Left kidney (tissue), 2 donors: ENCODE results near the gene RPL10A. TPM values are rescaled to one million over a fixed set of nuclear protein-coding genes. Genes with fewer than 3 reads are reported as not detected.

Source experiments
- DNase-seq: peaks from one replicate; pipeline ENCODE4 v3.0.0-alpha.2; 2013
- polyA plus RNA-seq: library from polyadenylated mRNA; unstranded; fragments of 120-200 nt; gene quantifications from one replicate; pipeline ENCODE4 v1.2.1, GENCODE V29; 2013; ENCODE audit not compliant: insufficient read length

Gene RPL10A
- polyA plus RNA-seq, 1 donor = 1,859 TPM

- DNase-seq = no peak
Observed at GRCh38 chr6:35441642-35442041, 26.6 kb upstream of the RPL10A start.

- DNase-seq = no peak
Observed at GRCh38 chr6:35442693-35443092, 25.5 kb upstream of the RPL10A start.

GRCh38 chr6:35443341-35444030 is 24.7 kb upstream of the RPL10A start:
- no peak for DNase-seq

GRCh38 chr6:35445691-35446090 is 22.5 kb upstream of the RPL10A start:
- no peak for DNase-seq

- DNase-seq = no peak
Observed at GRCh38 chr6:35448191-35448590, 20.0 kb upstream of the RPL10A start.

- peak; percentile 67 for DNase-seq
Observed at GRCh38 chr6:35449287-35449881, 18.8 kb upstream of the RPL10A start.

- no peak for DNase-seq
Observed at GRCh38 chr6:35451354-35452182, 16.6 kb upstream of the RPL10A start.

GRCh38 chr6:35452183-35453090 is 15.8 kb upstream of the RPL10A start, which contains the start of gene FANCE:
FANCE (plus strand) TSS chr6:35452338; CDS start chr6:35452546, 208 bp downstream.
- DNase-seq = peak; percentile 95

- no peak for DNase-seq
Observed at GRCh38 chr6:35453236-35453635, 15.0 kb upstream of the RPL10A start.

GRCh38 chr6:35454391-35455110 is 13.7 kb upstream of the RPL10A start:
- no peak for DNase-seq

- DNase-seq = no peak
Observed at GRCh38 chr6:35457907-35458306, 10.3 kb upstream of the RPL10A start.

- DNase-seq = no peak
Observed at GRCh38 chr6:35461270-35461669, 6.9 kb upstream of the RPL10A start.

GRCh38 chr6:35463292-35463691 is 4.9 kb upstream of the RPL10A start:
- no peak for DNase-seq

GRCh38 chr6:35465646-35466045 is 2.6 kb upstream of the RPL10A start:
- DNase-seq = no peak

- DNase-seq = no peak
Observed at GRCh38 chr6:35468980-35469750, 964 bp downstream of the RPL10A start.

GRCh38 chr6:35469751-35470662 is 1.8 kb downstream of the RPL10A start:
- no peak for DNase-seq

GRCh38 chr6:35470663-35471120 is 2.5 kb downstream of the RPL10A start:
- no peak for DNase-seq

GRCh38 chr6:35471836-35472345 is 3.7 kb downstream of the RPL10A start:
- no peak for DNase-seq
